ENCODE results near the gene PRR36. TPM values are rescaled to one million over a fixed set of nuclear protein-coding genes. Genes with fewer than 3 reads are reported as not detected.
"Not testable (repeated sequence)": the region's sequence is repeated elsewhere in the genome, so short reads cannot be mapped to it uniquely, and the experiment has no call there.

The PRR36 gene
- polyA plus RNA-seq, 10 donors = 0.07 to 0.49 (median 0.30) TPM

DNA sequence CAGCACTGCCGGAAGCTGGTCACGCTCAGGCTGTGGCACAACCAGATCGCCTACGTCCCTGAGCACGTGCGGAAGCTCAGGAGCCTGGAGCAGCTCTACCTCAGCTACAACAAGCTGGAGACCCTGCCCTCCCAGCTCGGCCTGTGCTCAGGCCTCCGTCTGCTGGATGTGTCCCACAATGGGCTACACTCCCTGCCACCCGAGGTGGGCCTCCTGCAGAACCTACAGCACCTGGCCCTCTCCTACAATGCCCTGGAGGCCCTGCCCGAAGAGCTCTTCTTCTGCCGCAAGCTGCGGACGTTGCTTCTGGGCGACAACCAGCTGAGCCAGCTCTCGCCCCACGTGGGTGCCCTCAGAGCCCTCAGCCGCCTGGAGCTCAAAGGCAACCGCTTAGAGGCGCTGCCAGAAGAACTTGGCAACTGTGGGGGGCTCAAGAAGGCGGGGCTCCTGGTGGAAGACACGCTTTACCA is 26.2 kb upstream of the PRR36 start:
- DNase-seq = peak in 1 of 3 donors; percentile 15

- no peak for DNase-seq
These were observed 25.7 kb upstream of the PRR36 start for GRCh38 chr19:7899751-7900378.

DNA sequence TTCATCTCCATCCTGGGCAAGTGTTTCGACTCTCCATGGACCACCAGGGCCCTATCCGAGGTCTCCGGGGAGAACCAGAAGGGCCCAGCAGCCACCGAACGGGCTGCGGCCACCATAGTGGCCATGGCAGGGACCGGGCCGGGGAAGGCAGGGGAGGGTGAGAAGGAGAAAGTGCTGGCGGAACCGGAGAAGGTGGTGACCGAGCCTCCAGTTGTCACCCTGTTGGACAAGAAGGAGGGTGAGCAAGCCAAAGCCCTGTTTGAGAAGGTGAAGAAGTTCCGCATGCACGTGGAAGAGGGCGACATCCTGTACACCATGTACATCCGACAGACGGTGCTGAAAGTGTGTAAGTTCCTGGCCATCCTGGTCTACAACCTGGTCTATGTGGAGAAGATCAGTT is 24.8 kb upstream of the PRR36 start:
- no peak for DNase-seq

GRCh38 chr19:7897292-7897691 is 23.1 kb upstream of the PRR36 start:
- no peak for DNase-seq

DNA sequence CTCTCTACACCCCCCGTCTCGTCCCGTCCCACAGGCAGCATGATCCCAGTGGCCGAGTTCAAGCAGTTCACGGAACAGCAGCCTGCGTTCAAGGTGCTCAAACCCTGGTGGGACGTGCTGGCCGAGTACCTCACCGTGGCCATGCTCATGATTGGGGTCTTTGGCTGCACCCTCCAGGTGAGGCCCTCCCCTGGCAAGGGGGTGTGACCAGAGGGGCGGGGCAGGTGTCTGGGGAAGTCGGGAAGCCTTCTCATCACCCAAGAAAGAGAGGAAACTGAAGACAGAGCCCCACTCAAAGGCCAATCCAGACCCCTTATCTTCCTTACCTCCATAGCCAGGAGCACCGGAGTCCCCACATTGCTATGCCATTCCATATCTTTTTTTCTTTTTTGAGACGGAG is 21.4 kb upstream of the PRR36 start:
- no peak for DNase-seq

- DNase-seq = no peak
These were observed 20.6 kb upstream of the PRR36 start for GRCh38 chr19:7894612-7895309.

DNA sequence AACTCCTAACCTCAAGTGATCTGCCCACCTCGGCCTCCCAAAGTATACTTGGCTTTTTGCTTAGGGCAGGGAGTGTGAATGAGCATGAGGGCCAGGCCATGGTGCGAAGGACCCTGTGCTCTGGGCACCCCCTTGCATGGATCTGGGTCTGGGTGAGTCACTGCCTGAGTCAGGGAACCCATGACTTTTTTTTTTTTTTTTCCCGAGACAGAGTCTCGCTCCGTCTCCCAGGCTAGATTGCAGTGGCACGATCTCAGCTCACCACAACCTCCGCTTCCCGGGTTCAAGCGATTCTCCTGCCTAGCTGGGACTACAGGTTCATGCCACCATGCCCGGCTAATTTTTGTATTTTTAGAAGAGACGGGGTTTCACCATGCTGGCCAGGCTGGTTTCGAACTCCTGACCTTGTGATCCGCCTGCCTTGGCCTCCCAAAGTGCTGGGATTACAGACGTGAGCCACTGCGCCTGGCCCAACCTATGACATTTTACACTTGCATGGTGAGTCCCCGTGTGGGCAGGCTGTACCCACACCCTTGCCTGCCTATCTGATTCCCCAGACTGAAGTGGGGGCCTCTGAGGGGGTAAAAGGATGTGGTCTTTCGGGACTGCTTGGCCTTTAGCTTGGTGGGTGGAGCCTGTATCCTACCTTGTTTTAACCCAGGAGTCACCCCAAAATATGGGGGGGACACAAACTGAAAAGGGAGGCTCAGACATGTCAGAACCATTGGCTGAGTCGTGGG is 19.3 kb upstream of the PRR36 start:
- DNase-seq = not testable (repeated sequence)

GRCh38 chr19:7888826-7889217 is 14.6 kb upstream of the PRR36 start:
- no peak for DNase-seq

- peak in 2 of 3 donors; percentile 23 to 30 for DNase-seq
These were observed 14.1 kb upstream of the PRR36 start, which contains the start of gene LRRC8E for GRCh38 chr19:7888145-7888825. TSS of gene LRRC8E (plus strand) at chr19:7888510. CDS start at chr19:7895604, 7,094 bp downstream.

GRCh38 chr19:7887408-7888144 is 13.4 kb upstream of the PRR36 start:
- DNase-seq = no peak

DNA sequence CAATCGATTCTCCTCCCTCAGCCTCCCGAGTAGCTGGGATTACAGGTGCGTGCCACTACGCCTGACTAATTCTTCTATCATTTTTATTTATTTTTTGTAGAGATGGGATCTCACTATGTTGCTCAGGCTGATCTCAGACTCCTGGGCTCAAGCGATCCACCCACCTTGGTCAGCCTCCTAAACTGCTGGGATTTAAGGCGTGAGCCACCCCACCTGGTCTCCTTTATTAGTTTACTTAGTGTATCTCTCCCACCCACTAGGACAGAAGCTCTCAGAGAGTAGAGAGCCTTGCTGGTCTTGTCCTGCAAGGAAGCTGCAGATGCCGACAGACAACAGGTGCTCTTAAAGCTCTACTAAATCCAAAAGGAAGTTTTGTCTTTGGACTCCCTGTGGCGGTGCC is 11.6 kb upstream of the PRR36 start:
- DNase-seq = no peak

- no peak for DNase-seq
These were observed 9.8 kb upstream of the PRR36 start for GRCh38 chr19:7883796-7884570.

GRCh38 chr19:7883105-7883504 is 8.9 kb upstream of the PRR36 start:
- DNase-seq = no peak

DNA sequence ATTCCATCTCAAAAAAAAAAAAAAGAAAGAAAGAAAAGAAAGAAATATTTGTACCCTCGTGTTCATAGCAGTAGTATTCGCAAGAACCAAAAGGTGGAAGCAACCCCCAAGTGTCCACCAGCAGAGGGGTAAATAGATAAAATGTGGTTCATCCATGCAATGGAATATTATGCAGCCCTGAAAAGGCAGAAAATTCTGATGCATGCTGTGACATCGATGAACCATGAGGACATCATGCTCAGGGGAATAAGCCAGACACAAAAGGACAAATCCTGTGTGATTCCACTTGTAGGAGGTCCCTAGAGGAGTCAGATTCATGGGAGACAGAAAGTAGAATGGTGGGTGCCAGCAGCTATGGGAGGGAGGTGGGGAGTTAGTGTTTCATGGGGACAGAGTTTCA is 7.7 kb upstream of the PRR36 start:
- DNase-seq = no peak

DNA sequence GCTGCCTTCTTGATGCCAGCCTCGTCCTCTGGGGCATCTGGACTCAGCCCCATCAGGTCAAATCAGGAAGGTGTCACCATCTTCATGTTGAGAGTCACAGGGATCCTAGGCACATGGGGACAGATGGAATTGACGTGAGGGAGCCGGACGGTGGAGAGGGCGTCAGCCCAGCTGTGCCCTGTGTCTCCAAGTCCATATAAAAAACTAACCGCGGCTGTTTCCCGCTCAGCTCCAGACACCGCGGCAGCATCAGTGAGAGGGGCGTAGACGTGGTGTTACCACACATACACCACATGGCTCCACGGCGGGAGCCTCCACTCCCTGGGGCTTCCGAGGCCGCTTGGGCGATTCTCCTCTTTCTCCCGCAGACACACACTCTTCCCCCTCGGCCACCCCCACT is 5.6 kb upstream of the PRR36 start:
- no peak for DNase-seq

- DNase-seq = no peak
These were observed 5.1 kb upstream of the PRR36 start for GRCh38 chr19:7879111-7879807.

DNA sequence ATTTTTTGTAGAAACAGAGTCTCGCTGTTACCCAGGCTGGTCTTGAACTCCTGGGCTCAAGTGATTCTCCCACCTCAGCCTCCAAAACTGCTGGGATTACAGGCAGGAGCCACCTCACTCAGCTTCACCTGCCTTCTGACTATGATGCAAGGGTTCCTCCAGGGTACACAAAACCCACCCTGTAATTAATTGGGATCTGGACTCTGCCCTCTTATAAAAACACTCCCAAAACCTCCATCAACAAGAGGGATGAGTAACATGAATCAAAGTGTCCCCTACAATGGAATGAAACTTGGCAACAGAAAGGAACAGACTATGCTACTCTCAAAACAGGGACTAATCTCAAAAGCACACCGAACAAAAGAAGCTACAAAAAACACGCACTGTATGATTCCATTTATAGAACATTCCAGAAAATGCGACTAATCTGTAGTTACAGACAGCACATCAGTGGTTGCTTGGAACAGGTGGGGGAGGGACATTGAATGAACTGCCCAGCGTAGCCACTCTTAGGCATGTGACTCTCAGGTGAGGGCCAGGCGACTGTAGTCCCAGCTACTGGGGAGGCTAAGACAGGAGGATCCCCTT is 3.2 kb upstream of the PRR36 start:
- no peak for DNase-seq

- DNase-seq = no peak
These were observed 695 bp upstream of the PRR36 start for GRCh38 chr19:7874897-7875273.

GRCh38 chr19:7873304-7874075 is 700 bp downstream of the PRR36 start:
- DNase-seq = no peak
